Measurements from ENCODE around the gene HASPIN.

HASPIN gene

GRCh38 chr17:3768769-3769168 lies 45.1 kb downstream of the HASPIN start:
- no peak overlapping the region for H3K4me3 ChIP-seq (ENCODE audit: low read length)

GRCh38 chr17:3770466-3770865 lies 46.8 kb downstream of the HASPIN start:
- Histone ChIP-seq H3K4me3 (ENCODE audit: low read length) (no peak overlapping the region), H3K9me3 (ENCODE audit: control insufficient read depth, low read length) (peaks cover 7% of the 10 kb centered on the region), H3K9ac (ENCODE audit: low read length) (no peak overlapping the region), H3K36me3 (ENCODE audit: control insufficient read depth, insufficient read depth, low read length, severe bottlenecking) (no peaks in the 10 kb centered on the region), H3K27me3 (replicated peaks; ENCODE audit: control insufficient read depth, insufficient read depth, low read length) (peaks cover 5% of the 10 kb centered on the region), H3K4me1 (ENCODE audit: control insufficient read depth, insufficient read depth, low read length) (no peaks in the 10 kb centered on the region)
- no peak for DNase-seq (ENCODE audit: low read depth)

More at GRCh38 chr17:3768769-3769168, 45.1 kb downstream of the HASPIN start:
- no peak overlapping the region for H3K9ac ChIP-seq (ENCODE audit: low read length)
- no peak for DNase-seq (ENCODE audit: low read depth)
- no peaks in the 10 kb centered on the region for H3K4me1 ChIP-seq (ENCODE audit: control insufficient read depth, insufficient read depth, low read length)
- no peaks in the 10 kb centered on the region for H3K36me3 ChIP-seq (ENCODE audit: control insufficient read depth, insufficient read depth, low read length, severe bottlenecking)
- H3K9me3 ChIP-seq (ENCODE audit: control insufficient read depth, low read length) = peaks cover 7% of the 10 kb centered on the region
- peaks cover 9% of the 10 kb centered on the region for H3K27me3 ChIP-seq (replicated peaks; ENCODE audit: control insufficient read depth, insufficient read depth, low read length)

GRCh38 chr17:3771140-3771539 lies 47.4 kb downstream of the HASPIN start:
- H3K4me1 ChIP-seq (ENCODE audit: control insufficient read depth, insufficient read depth, low read length) = no peaks in the 10 kb centered on the region
- H3K36me3 ChIP-seq (ENCODE audit: control insufficient read depth, insufficient read depth, low read length, severe bottlenecking) = no peaks in the 10 kb centered on the region
- DNase-seq (ENCODE audit: low read depth) = no peak
- H3K9me3 ChIP-seq (ENCODE audit: control insufficient read depth, low read length) = peaks cover 7% of the 10 kb centered on the region
- no peak overlapping the region for H3K9ac ChIP-seq (ENCODE audit: low read length)
- peaks cover 5% of the 10 kb centered on the region for H3K27me3 ChIP-seq (replicated peaks; ENCODE audit: control insufficient read depth, insufficient read depth, low read length)
- no peak overlapping the region for H3K4me3 ChIP-seq (ENCODE audit: low read length)

GRCh38 chr17:3772764-3773163 lies 49.1 kb downstream of the HASPIN start:
- peaks cover 3% of the 10 kb centered on the region for H3K9me3 ChIP-seq (ENCODE audit: control insufficient read depth, low read length)
- no peaks in the 10 kb centered on the region for H3K36me3 ChIP-seq (ENCODE audit: control insufficient read depth, insufficient read depth, low read length, severe bottlenecking)
- no peaks in the 10 kb centered on the region for H3K4me1 ChIP-seq (ENCODE audit: control insufficient read depth, insufficient read depth, low read length)
- no peak overlapping the region for H3K4me3 ChIP-seq (ENCODE audit: low read length)
- no peak for DNase-seq (ENCODE audit: low read depth)
- H3K27me3 ChIP-seq (replicated peaks; ENCODE audit: control insufficient read depth, insufficient read depth, low read length) = peaks cover 5% of the 10 kb centered on the region
- H3K9ac ChIP-seq (ENCODE audit: low read length) = no peak overlapping the region

GRCh38 chr17:3773511-3773910 lies 49.8 kb downstream of the HASPIN start:
- DNase-seq (ENCODE audit: low read depth) = peak; percentile 44
- Histone ChIP-seq H3K36me3 (ENCODE audit: control insufficient read depth, insufficient read depth, low read length, severe bottlenecking) (no peaks in the 10 kb centered on the region), H3K27me3 (replicated peaks; ENCODE audit: control insufficient read depth, insufficient read depth, low read length) (peaks cover 7% of the 10 kb centered on the region), H3K4me3 (ENCODE audit: low read length) (no peak overlapping the region), H3K9me3 (ENCODE audit: control insufficient read depth, low read length) (no peaks in the 10 kb centered on the region), H3K9ac (ENCODE audit: low read length) (no peak overlapping the region), H3K4me1 (ENCODE audit: control insufficient read depth, insufficient read depth, low read length) (no peaks in the 10 kb centered on the region)

GRCh38 chr17:3773966-3774365 lies 50.3 kb downstream of the HASPIN start:
- H3K9me3 ChIP-seq (ENCODE audit: control insufficient read depth, low read length) = no peaks in the 10 kb centered on the region
- peaks cover 9% of the 10 kb centered on the region for H3K27me3 ChIP-seq (replicated peaks; ENCODE audit: control insufficient read depth, insufficient read depth, low read length)
- no peaks in the 10 kb centered on the region for H3K4me1 ChIP-seq (ENCODE audit: control insufficient read depth, insufficient read depth, low read length)
- DNase-seq (ENCODE audit: low read depth) = no peak
- H3K4me3 ChIP-seq (ENCODE audit: low read length) = no peak overlapping the region
- no peaks in the 10 kb centered on the region for H3K36me3 ChIP-seq (ENCODE audit: control insufficient read depth, insufficient read depth, low read length, severe bottlenecking)
- no peak overlapping the region for H3K9ac ChIP-seq (ENCODE audit: low read length)

All from adipocyte (in vitro differentiated cells).